Natural killer cell (primary cell): ENCODE measurements around the gene TRMT13. TPM values are rescaled to one million over a fixed set of nuclear protein-coding genes. Genes with fewer than 3 reads are reported as not detected.

Experiments used
- ATAC-seq, 3 donors: fragments of 150-1000 bp in 2 of 3; fragments of 200-7000 bp in 1 of 3; cut with Tn5 transposase; 1 replicate in 1 of 3; 2 replicates in 2 of 3; pipeline ENCODE4 v1.10.0; 2021; ENCODE audit warnings: mild to moderate bottlenecking in 2 of 3, moderate library complexity in 2 of 3
- DNase-seq, 2 donors: peaks; one replicate each; pipeline versions ENCODE4 v3.0.0 to v3.0.0-alpha.2; 2013 to 2021; ENCODE audit warnings: mixed read lengths in 1 of 2
- H3K27ac ChIP-seq: one replicate; pipeline ENCODE4 v1.5.1; 2013; ENCODE audit warnings: mild to moderate bottlenecking, low read length
- H3K27me3 ChIP-seq: one replicate; pipeline ENCODE4 v1.6.1; 2013; ENCODE audit warnings: low read length; ENCODE audit not compliant: control insufficient read depth, insufficient read depth
- H3K36me3 ChIP-seq: one replicate; pipeline ENCODE4 v1.6.1; 2013; ENCODE audit warnings: low read length; ENCODE audit not compliant: control insufficient read depth, insufficient read depth
- H3K4me1 ChIP-seq: one replicate; pipeline ENCODE4 v1.6.1; 2013; ENCODE audit warnings: low read length; ENCODE audit not compliant: control insufficient read depth, insufficient read depth
- H3K4me3 ChIP-seq: one replicate; pipeline ENCODE4 v1.5.1; 2013; ENCODE audit warnings: low read length
- H3K9me3 ChIP-seq: one replicate; pipeline ENCODE4 v1.6.1; 2013; ENCODE audit warnings: low read length; ENCODE audit not compliant: control insufficient read depth, insufficient read depth
- H3K27ac Mint-ChIP-seq, 2 donors: one replicate each; pipeline ENCODE4 v1.8.0; 2022; ENCODE audit warnings: mild to moderate bottlenecking in 2 of 2, mixed read lengths in 2 of 2, moderate library complexity in 1 of 2
- H3K27me3 Mint-ChIP-seq, 2 donors: one replicate each; pipeline ENCODE4 v1.8.0; 2022; ENCODE audit warnings: low read depth in 2 of 2, mixed read lengths in 2 of 2
- H3K36me3 Mint-ChIP-seq: one replicate; pipeline ENCODE4 v1.8.0; 2022; ENCODE audit warnings: mixed read lengths
- H3K4me1 Mint-ChIP-seq, 2 donors: one replicate each; pipeline ENCODE4 v1.8.0; 2022; ENCODE audit warnings: mixed read lengths in 2 of 2
- H3K4me3 Mint-ChIP-seq: one replicate; pipeline ENCODE4 v1.8.0; 2022; ENCODE audit warnings: mild to moderate bottlenecking, moderate library complexity, mixed read lengths
- H3K9me3 Mint-ChIP-seq, 2 donors: one replicate each; pipeline ENCODE4 v1.8.0; 2022; ENCODE audit warnings: mixed read lengths in 2 of 2
- WGBS: methylation state at CpG from one replicate; pipeline ENCODE4 v1.1.7; 2013; ENCODE audit warnings: missing lambda C conversion rate; ENCODE audit not compliant: insufficient coverage; 5-methylcytosine and 5-hydroxymethylcytosine counted together
- intact Hi-C: fragments of 100-400 bp; cut with micrococcal nuclease; formaldehyde crosslinking; loops from one replicate; pipeline ENCODE4 v1.14.2; 2022
- total RNA-seq, 4 donors: library from RNA; stranded (reverse); fragments of 120-200 nt in 1 of 4; gene quantifications; one replicate each; pipeline versions ENCODE4 v1.2.3 to v1.2.4, GENCODE V29; 2013 to 2022
- TF ChIP-seq, protein P1 (sequence below): fragments of 200-600 bp; IDR thresholded peaks from one replicate; pipeline ENCODE4 v1.8.0; 2022; ENCODE audit warnings: antibody characterized with exemption

TRMT13 gene
- total RNA-seq, 3 donors from 2014 or later (not counting 1 experiment from before 2014, with no cell fraction given), result 12.7 to 22.3 (median 13.4) TPM

DNA sequence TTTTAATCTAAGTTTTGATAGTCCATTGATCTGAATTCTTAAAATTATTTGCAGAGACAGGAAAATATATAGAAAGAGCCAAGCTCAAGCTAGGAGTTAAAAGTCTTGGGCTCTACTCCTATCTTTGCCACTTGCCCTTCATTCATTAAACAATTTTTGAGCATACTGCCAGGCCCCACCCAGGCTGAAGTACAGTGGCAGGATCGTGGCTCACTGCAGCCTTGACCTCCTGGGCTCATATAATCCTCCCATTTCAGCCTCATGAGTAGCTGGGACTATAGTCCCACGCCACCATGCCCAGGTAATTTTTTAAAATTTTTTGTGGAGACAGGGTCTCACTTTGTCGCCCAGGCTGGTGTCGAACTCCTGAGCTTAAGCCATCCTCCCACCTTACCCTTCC lies 8.2 kb downstream of the TRMT13 start:
- WGBS, result 98% methylated on average over 4 of the region's 4 CpGs
- Mint-ChIP-seq H3K4me3 (no peak overlapping the region), H3K36me3 (peaks cover 51% of the 10 kb centered on the region), H3K9me3 (no peaks in the 10 kb centered on the region), H3K4me1 (peaks cover 0 to 12% of the 10 kb centered on the region in 2 donors), H3K27me3 (no peaks in the 10 kb centered on the region), H3K27ac (no peak overlapping the region)
- Histone ChIP-seq H3K27ac (no peak overlapping the region), H3K27me3 (no peaks in the 10 kb centered on the region), H3K4me3 (no peak overlapping the region), H3K9me3 (no peaks in the 10 kb centered on the region), H3K36me3 (peaks cover 98% of the 10 kb centered on the region), H3K4me1 (no peaks in the 10 kb centered on the region)
- ATAC-seq, result no peak
- intact Hi-C loops, result no loop called here
- DNase-seq, result no peak
- TF ChIP-seq, protein P1, sequence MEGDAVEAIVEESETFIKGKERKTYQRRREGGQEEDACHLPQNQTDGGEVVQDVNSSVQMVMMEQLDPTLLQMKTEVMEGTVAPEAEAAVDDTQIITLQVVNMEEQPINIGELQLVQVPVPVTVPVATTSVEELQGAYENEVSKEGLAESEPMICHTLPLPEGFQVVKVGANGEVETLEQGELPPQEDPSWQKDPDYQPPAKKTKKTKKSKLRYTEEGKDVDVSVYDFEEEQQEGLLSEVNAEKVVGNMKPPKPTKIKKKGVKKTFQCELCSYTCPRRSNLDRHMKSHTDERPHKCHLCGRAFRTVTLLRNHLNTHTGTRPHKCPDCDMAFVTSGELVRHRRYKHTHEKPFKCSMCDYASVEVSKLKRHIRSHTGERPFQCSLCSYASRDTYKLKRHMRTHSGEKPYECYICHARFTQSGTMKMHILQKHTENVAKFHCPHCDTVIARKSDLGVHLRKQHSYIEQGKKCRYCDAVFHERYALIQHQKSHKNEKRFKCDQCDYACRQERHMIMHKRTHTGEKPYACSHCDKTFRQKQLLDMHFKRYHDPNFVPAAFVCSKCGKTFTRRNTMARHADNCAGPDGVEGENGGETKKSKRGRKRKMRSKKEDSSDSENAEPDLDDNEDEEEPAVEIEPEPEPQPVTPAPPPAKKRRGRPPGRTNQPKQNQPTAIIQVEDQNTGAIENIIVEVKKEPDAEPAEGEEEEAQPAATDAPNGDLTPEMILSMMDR, result no peak

DNA sequence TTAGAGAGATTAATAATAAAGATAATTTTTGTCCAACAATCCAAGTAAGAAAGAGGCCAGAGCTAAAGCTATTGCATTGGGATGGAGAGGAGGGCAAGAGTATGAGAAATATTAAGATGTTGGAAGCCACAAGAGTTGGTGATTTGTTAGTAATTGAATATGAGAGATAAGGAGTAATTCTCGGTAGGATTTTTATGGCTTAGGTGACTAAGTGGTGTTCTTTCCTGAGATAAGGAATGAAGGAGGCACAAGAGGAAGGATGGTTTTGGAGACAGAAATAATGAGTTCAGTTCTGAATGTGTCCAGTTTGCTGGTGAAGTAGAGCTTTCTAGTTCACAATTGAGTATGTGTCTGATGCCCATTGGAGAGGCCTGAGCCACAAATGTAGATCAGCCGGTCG lies 9.4 kb downstream of the TRMT13 start:
- H3K9me3 Mint-ChIP-seq, result no peaks in the 10 kb centered on the region
- Histone ChIP-seq H3K27ac (no peak overlapping the region), H3K9me3 (no peaks in the 10 kb centered on the region), H3K27me3 (no peaks in the 10 kb centered on the region), H3K36me3 (peaks cover 95% of the 10 kb centered on the region), H3K4me3 (no peak overlapping the region), H3K4me1 (no peaks in the 10 kb centered on the region)
- no peak for DNase-seq
- no peaks in the 10 kb centered on the region for H3K27me3 Mint-ChIP-seq
- H3K4me3 Mint-ChIP-seq, result no peak overlapping the region
- H3K27ac Mint-ChIP-seq, result peak overlapping the region in 1 of 2 donors; percentile 43
- peaks cover 53% of the 10 kb centered on the region for H3K36me3 Mint-ChIP-seq
- TF ChIP-seq, protein P1, result no peak
- WGBS, result 96% methylated on average over 3 of the region's 3 CpGs
- ATAC-seq, result no peak
- intact Hi-C loops, result no loop called here
- H3K4me1 Mint-ChIP-seq, result peaks cover 0 to 12% of the 10 kb centered on the region in 2 donors

DNA sequence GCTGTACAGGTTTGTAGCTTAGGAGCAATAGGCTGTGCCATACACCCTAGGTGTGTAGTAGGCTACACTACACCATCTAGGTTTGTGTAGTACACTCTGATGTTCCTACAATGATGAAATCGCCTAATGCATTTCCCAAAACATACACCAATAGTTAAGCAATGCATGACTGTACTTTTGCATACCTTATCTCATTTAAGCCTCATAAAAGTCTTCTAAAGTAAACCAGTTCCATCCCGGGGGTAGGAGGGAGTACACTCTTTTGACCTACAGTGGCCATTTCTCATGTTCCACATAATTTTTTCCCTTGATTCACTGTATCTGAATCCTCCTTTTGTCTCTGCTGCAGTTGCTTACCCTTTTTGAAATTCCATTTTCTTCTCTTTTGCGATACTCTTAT lies 12.2 kb downstream of the TRMT13 start:
- Histone ChIP-seq H3K36me3 (peaks cover 95% of the 10 kb centered on the region), H3K27ac (no peak overlapping the region), H3K4me1 (no peaks in the 10 kb centered on the region), H3K4me3 (no peak overlapping the region), H3K27me3 (no peaks in the 10 kb centered on the region), H3K9me3 (no peaks in the 10 kb centered on the region)
- DNase-seq (no peak), ATAC-seq (no peak)
- TF ChIP-seq, protein P1, result no peak
- H3K27ac Mint-ChIP-seq, result no peak overlapping the region
- intact Hi-C loops, result no loop called here
- no peaks in the 10 kb centered on the region for H3K9me3 Mint-ChIP-seq
- WGBS, result 100% methylated on average over 3 of the region's 3 CpGs
- H3K36me3 Mint-ChIP-seq, result peaks cover 41% of the 10 kb centered on the region
- H3K4me1 Mint-ChIP-seq, result peaks cover 0 to 12% of the 10 kb centered on the region in 2 donors
- no peaks in the 10 kb centered on the region for H3K27me3 Mint-ChIP-seq
- no peak overlapping the region for H3K4me3 Mint-ChIP-seq

DNA sequence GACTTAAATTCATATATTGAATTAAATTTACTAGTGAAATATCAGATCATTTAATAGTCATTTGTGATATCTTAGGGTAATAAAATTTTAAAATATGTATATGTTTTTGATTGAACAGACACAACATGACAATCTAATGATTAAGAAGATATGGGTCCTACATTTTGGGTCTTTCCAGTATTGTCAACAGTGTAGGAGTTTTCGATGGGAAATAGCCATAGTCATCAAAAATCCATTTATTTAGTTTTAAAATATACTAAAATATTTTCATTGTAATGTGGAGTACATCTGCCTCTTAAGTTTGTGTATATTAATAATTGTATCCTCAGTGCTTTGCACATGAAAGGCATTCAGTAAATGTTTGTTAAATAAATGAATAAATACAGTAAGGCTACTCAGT lies 14.0 kb downstream of the TRMT13 start:
- Mint-ChIP-seq H3K9me3 (no peaks in the 10 kb centered on the region), H3K4me3 (no peak overlapping the region), H3K27me3 (no peaks in the 10 kb centered on the region), H3K36me3 (peaks cover 28% of the 10 kb centered on the region), H3K4me1 (peaks cover 2 to 8% of the 10 kb centered on the region in 2 donors), H3K27ac (no peak overlapping the region)
- H3K4me1 ChIP-seq, result no peaks in the 10 kb centered on the region
- no CpG with 5 or more reads among the region's 1 CpG for whole genome bisulfite sequencing
- no peaks in the 10 kb centered on the region for H3K27me3 ChIP-seq
- intact Hi-C loops, result no loop called here
- H3K27ac ChIP-seq, result no peak overlapping the region
- H3K4me3 ChIP-seq, result no peak overlapping the region
- H3K36me3 ChIP-seq, result peaks cover 79% of the 10 kb centered on the region
- TF ChIP-seq, protein P1, result no peak
- H3K9me3 ChIP-seq, result no peaks in the 10 kb centered on the region
- DNase-seq, result no peak
- no peak for ATAC-seq
